HG03025 (cell line): ENCODE data around the gene OR11H1.
"Not testable (repeated sequence)": the region's sequence is repeated elsewhere in the genome, so short reads cannot be mapped to it uniquely, and the experiment has no call there.

ENCODE experiments used
- ATAC-seq: cut with Tn5 transposase; IDR thresholded peaks from one replicate; pipeline ENCODE4 v1.9.1; 2021; ENCODE audit warnings: mild to moderate bottlenecking, moderate library complexity; ENCODE audit not compliant: unreplicated experiment, low FRiP score

The OR11H1 gene, protein sequence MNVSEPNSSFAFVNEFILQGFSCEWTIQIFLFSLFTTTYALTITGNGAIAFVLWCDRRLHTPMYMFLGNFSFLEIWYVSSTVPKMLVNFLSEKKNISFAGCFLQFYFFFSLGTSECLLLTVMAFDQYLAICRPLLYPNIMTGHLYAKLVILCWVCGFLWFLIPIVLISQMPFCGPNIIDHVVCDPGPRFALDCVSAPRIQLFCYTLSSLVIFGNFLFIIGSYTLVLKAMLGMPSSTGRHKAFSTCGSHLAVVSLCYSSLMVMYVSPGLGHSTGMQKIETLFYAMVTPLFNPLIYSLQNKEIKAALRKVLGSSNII

DNA sequence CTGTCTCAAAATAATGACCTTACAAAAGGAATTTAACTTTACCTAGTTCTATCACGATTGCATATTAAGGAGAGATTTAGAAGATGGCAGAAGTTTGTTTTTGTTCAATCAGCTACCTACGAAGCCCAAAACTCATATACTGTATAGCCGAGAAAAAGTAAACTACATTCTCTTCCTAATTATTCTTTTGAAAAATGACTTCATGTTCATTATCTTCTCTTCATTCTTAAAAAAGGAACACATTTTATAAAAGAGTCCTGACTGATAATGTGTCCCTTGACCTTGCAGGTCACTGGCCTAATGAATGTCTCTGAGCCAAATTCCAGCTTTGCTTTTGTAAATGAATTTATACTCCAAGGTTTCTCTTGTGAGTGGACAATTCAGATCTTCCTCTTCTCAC is at the start of gene OR11H1:
OR11H1 (plus strand) TSS at position 301 of the 400 bp plus-strand sequence; CDS start at position 301, 0 bp downstream.
- ATAC-seq = not testable (repeated sequence)

DNA sequence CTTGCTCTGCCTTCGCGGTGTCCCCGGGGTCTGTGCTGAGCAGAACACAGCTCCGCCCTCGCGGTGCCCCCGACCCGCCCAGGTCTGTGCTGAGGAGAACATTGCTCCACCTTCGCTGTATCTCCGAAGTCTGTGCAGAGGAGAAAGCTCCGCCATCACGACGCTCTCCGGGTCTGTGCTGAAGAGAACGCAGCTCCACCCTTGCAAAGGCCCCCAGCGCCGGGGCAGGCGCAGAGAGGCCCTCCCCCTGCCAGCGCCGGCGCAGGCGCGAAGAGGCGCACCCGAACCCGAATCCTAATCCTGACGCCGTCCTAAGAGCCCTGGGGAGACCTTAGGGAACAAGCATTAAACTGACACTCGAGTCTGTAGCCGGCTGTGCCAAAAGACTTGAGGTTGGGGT is 18.0 kb upstream of the OR11H1 start:
- not testable (repeated sequence) for ATAC-seq

DNA sequence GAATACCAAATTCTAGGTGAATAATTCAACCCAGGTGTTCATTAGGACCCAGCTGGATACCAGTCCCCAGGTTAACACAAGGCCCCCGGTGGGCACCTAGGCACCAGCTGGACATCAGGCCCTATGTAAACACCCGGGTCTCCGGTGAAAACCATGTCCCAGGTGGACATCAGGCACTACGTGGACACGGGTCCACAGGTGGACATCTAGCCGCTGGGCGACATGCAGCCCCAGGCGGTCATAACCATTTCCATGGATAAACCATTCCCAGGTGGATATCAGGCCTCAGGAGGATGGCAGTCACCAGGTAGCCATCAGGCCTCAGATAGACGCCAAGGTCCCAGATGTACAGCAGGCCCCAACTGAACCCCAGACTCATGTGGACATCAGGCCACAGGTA is 12.1 kb upstream of the OR11H1 start:
- not testable (repeated sequence) for ATAC-seq

DNA sequence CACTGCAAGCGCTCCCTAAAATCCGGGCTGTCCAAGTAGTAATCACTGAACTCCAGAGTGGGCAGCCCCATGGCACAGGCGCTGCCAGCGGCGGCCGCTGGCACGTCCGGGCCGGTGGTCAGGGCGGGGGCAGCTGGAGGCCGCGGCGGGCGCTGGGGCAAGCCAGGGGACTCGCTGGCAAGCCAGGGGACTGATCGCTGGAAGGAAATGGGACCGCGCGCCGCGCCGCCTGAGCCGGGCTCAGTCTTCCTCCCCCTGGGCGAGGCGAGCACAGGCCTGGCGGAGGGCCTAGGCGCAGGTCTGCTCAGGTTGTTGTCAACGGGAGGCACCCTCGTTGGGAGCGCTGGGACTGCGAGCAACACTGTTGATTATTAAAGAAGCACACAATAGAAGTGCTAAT is 25.8 kb downstream of the OR11H1 start:
- ATAC-seq = not testable (repeated sequence)

DNA sequence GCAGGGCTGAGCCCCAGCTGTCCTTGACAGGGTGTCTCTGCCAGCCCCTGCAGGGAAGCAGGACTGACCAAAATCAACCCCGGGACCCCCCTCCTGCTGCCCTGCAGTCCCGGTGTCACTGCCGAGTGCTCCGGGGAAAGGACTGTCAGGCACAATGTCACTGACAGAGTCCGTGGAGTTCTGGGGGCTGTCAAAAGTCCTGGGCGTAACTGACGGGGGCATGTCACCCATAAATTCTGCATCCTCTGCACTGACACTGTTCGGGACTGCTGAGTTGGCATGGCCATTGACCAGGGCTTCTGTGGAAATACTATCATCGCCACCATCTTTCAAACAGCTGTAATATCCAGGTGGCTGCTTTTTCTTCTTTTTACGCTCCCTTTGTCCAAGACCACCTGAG is 35.5 kb downstream of the OR11H1 start:
- not testable (repeated sequence) for ATAC-seq

DNA sequence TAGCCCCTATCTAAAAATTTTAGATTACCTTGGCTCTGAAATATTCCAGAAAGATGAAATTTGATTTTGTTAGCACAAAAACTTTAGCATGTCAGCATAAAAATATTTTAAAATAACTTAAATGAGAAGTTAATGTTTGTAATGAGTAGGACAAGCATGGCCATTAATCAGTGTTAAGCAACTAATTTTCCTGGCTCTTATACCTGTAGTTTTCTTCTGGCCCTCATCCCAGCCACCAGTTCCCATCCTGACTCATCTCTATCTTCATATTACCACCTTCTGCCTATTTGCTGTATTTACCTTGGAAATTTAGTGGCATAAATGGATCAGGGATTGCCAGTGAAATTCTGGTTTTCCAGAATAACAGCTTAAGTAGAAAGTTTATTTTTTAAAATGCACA is 37.1 kb downstream of the OR11H1 start:
- ATAC-seq = not testable (repeated sequence)
